ENCODE results near the gene SELENOF.
"Not testable (repeated sequence)": the region's sequence is repeated elsewhere in the genome, so short reads cannot be mapped to it uniquely, and the experiment has no call there.

The SELENOF gene

DNA sequence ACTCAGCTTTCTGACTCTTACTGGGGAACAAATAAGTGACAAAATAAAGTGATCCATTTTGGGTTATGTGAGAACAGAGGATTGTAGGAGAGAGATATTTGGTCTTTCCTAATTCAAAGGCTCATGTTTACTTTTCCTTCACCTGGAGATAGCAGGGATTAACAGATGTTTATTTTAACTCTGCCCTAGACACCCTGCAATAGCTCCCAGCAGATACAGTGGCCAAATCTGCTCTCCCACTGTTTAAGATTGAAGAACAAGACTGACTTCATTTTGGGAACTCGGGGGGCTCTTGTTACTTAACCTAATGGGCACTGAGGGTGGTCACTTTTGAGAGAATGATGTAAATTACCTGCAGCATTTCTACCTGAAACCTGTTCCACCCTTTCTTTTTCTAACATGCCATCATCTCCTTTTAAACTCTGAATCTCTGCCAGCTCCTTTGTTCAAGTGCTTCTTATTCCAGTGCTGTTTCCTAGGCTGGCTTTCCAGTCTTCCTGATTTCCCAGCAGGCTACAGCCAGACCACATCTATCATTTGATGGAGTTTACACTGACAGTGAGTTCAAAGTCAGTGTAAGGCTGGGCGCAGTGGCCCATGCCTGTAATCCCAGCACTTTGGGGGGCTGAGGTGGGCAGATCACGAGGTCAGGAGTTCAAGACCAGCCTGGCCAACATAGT is 90.0 kb downstream of the SELENOF start:
- TF ChIP-seq, protein P1, sequence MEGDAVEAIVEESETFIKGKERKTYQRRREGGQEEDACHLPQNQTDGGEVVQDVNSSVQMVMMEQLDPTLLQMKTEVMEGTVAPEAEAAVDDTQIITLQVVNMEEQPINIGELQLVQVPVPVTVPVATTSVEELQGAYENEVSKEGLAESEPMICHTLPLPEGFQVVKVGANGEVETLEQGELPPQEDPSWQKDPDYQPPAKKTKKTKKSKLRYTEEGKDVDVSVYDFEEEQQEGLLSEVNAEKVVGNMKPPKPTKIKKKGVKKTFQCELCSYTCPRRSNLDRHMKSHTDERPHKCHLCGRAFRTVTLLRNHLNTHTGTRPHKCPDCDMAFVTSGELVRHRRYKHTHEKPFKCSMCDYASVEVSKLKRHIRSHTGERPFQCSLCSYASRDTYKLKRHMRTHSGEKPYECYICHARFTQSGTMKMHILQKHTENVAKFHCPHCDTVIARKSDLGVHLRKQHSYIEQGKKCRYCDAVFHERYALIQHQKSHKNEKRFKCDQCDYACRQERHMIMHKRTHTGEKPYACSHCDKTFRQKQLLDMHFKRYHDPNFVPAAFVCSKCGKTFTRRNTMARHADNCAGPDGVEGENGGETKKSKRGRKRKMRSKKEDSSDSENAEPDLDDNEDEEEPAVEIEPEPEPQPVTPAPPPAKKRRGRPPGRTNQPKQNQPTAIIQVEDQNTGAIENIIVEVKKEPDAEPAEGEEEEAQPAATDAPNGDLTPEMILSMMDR (IDR thresholded peaks at IDR 0.05; ENCODE audit: low read length, missing control alignments) = no peak
- no peak for DNase-seq (ENCODE audit: low read depth)
- H3K4me3 ChIP-seq (replicated peaks; ENCODE audit: low read depth, low read length) = no peak overlapping the region

- H3K4me3 ChIP-seq (replicated peaks; ENCODE audit: low read depth, low read length) = no peak overlapping the region
- TF ChIP-seq, protein P1 (IDR thresholded peaks at IDR 0.05; ENCODE audit: low read length, missing control alignments) = no peak
- no peak for DNase-seq (ENCODE audit: low read depth)
These were observed 90.5 kb downstream of the SELENOF start for GRCh38 chr1:86823386-86823785.

- no peak overlapping the region for H3K4me3 ChIP-seq (replicated peaks; ENCODE audit: low read depth, low read length)
- TF ChIP-seq, protein P1 (IDR thresholded peaks at IDR 0.05; ENCODE audit: low read length, missing control alignments) = no peak
- no peak for DNase-seq (ENCODE audit: low read depth)
These were observed 91.5 kb downstream of the SELENOF start for GRCh38 chr1:86822459-86822858.

- DNase-seq (ENCODE audit: low read depth) = no peak
- TF ChIP-seq, protein P1 (IDR thresholded peaks at IDR 0.05; ENCODE audit: low read length, missing control alignments) = no peak
- no peak overlapping the region for H3K4me3 ChIP-seq (replicated peaks; ENCODE audit: low read depth, low read length)
These were observed 92.0 kb downstream of the SELENOF start for GRCh38 chr1:86821956-86822355.

DNA sequence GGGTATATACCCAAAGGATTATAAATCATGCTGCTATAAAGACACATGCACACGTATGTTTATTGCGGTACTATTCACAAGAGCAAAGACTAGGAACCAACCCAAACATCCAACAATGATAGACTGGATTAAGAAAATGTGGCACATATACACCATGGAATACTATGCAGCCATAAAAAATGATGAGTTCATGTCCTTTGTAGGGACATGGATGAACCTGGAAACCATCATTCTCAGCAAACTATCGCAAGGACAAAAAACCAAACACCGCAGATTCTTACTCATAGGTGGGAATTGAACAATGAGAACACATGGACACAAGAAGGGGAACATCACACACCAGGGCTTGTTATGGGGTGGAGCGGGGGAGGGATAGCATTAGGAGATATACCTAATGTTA is 94.0 kb downstream of the SELENOF start:
- H3K4me3 ChIP-seq (replicated peaks; ENCODE audit: low read depth, low read length); DNase-seq (ENCODE audit: low read depth): not testable (repeated sequence)

DNA sequence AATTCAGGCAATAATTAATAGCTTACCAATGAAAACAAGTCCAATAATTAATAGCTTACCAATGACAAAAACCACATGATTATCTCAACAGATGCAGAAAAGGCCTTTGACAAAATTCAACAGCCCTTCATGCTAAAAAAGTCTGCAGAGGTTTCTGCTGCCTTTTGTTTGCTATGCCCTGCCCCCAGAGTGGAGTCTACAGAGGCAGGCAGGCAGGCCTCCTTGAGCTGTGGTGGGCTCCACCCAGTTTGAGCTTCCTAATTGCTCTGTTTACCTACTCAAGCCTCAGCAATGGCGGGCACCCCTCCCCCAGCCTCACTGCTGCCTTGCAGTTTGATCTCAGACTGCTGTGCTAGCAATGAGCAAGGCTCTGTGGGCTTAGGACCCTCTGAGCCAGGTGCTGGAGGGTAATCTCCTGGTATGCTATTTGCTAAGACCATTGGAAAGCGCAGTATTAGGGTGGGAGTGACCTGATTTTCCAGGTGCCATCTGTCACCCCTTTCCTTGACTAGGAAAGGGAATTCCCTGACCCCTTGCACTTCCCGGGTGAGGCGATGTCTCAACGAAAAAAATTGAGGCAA is 96.6 kb downstream of the SELENOF start:
- DNase-seq (ENCODE audit: low read depth); H3K4me3 ChIP-seq (replicated peaks; ENCODE audit: low read depth, low read length): not testable (repeated sequence)

- H3K4me3 ChIP-seq (replicated peaks; ENCODE audit: low read depth, low read length); DNase-seq (ENCODE audit: low read depth): not testable (repeated sequence)
These were observed 99.8 kb downstream of the SELENOF start for GRCh38 chr1:86814118-86814517.
